Stimulated activated CD8-positive, alpha-beta memory T cell treated with anti-CD3 and anti-CD28 coated beads, Interleukin-2, amount 100 ng/mL, for 1 hour (primary cell): ENCODE measurements around the gene BFSP1.
A peak's percentile ranks its signal among the peaks of the same experiment; 100 is the strongest.

Experiments
- DNase-seq, 2 donors: peaks; one replicate each; pipeline ENCODE4 v3.0.0-alpha.2; 2020; ENCODE audit warnings: low read depth in 2 of 2

Gene BFSP1

DNA sequence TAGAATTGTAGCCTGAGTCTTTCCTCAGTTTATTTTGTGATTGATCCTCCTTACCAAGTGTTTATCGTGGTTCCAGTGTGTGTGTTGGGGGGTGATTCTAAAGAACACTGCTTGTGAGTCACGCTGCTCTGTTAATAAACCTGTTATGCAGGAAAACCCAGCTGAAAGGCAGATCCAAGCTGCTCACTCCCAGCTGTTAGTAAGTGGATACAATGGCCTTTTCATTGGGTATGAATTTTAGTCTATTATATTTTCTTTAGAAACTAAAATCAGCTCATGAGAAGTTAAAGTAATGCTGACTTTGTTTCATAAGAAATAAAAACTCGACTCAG lies 26.5 kb upstream of the BFSP1 start:
- no peak for DNase-seq

GRCh38 chr20:17556837-17557674 lies 25.9 kb upstream of the BFSP1 start:
- no peak for DNase-seq

GRCh38 chr20:17555106-17555505 lies 23.9 kb upstream of the BFSP1 start:
- no peak for DNase-seq

GRCh38 chr20:17549131-17549530 lies 18.0 kb upstream of the BFSP1 start:
- no peak for DNase-seq

DNA sequence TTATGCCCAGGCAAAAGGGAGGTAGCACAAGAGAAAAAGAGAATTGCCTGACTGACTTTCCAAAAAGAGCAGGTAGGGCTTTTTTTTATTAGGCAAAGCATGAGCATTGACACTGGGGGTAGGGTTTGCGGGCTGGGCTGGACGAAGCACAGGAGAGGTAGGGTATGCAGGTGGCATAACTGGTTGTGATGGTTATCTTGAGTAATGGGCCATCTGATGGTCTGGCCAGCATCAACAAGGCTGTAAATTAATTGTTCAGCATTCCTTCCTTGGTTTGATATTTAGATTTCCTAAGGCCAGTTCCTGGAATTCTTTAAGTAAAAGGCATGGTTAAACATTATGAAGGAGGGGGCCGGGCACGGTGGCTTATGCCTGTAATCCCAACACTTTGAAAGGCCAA lies 13.9 kb upstream of the BFSP1 start:
- no peak for DNase-seq

DNA sequence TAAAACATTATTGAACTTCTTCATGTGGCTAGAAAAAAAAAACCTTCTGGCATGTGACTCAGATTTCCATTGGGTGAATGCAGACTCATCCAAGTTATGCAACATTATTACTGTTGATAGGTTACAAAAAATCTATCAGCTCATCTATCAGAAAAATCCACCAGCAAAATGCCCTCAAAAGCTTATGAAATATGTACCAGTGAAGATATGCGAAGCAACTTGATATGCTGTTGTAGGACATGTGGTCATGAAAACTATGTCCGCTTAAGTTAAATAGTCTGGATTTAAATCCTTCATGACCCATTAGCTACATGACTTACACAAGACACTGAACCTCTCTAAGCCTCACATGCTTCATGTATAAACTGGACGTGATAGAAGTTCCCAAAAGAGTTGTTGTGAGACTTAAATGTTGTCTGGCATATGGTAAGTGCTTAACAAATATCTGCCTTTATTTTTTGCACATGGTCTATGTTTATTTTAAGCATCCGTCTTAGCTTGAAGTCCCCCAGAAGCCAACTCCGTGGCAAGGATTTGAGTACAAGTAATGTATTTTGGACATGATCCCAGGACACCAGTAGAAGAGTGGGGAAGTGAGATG lies 12.5 kb upstream of the BFSP1 start:
- DNase-seq: no peak

DNA sequence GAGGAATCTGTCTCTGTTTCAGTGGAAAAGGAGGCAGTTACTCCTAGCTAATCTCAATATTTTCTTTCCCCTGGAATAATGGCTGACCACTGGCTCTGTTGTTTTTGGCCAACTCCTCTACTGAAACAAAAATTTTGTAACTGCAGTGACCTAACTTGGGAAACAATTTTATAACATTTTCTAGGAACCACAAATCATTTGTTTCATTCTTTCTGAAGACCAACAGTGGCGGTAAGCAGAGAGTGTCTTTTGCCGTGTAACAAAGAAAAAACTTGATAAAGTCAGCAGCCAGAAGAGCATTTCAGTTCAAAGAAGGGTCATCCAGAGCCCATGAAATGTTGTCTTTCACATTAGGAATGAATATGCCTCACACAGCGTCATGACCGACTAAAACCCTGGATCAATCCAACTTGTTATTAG lies 11.8 kb upstream of the BFSP1 start:
- no peak for DNase-seq

DNA sequence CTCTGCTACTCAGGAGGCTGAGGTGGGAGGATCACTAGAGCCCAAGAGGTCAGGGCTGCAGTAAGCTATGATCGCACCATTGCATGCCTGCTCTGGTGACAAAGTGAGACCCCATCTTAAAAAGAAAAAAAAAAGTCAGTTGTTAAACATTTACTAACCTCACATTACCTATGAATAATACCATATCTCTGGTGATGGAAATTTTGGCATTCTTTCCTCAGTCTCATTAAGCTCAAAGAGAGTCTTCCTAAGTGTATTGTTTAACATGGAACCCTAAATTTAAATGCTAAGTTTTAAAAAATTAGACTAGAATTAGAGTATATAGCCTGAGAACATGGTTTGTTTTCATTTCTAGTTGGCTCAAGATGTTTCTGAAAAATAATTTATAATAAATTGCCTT lies 11.3 kb upstream of the BFSP1 start:
- DNase-seq: no peak

- no peak for DNase-seq
Measured at GRCh38 chr20:17541996-17542395, 10.8 kb upstream of the BFSP1 start.

- no peak for DNase-seq
Measured at GRCh38 chr20:17541596-17541995, 10.4 kb upstream of the BFSP1 start.

DNA sequence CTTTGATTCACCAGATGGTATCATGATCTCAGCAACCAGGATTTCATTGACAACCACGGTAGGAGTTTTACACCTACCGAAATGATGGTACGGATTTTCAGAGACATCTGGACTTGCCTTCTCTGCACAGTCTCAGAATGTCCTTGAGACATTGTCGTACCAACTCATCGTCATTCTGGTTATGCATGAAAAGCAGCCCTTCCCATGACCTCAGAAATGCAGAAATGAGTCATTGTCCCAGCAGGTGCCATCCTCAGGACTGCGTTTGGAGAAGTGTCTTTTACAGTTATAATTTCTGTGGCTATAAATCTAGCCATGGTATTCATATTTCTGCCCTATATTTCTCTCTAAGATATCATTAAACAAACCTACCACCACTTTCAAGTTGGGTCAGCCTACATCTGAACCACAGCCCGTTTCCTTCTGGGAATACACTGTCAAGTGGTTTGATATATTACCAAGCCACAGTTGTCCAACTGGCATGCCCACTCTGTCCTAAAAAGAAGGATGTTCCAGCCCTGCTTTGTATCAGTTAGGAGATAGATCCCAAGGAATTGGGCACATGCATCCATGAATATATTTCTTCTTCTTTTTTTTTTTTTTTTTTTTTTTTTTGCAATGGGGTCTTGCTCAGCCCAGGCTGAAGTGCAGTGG lies 7.5 kb upstream of the BFSP1 start:
- no peak for DNase-seq

DNA sequence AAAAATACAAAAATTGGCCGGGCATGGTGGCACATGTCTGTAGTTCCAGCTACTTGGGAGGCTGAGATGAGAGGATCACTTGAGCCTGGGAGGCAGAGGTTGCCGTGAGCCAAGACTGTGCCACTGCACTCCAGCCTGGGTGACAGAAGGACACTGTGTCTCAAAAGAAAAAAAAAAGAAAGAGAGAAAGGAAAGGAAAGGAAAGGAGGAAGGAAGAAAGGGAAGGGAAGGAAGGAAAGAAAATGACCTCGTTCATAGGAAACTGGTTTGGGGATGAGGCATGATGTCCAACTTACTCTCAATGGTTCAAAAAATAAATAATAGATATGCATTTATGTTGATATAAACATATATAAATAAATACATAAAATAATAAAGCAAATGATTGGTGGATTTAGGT lies 6.8 kb upstream of the BFSP1 start:
- no peak for DNase-seq

- DNase-seq: peak; percentile 22 to 36
Measured at GRCh38 chr20:17536944-17537444, 5.8 kb upstream of the BFSP1 start.

GRCh38 chr20:17534077-17534476 lies 2.9 kb upstream of the BFSP1 start:
- DNase-seq: no peak

DNA sequence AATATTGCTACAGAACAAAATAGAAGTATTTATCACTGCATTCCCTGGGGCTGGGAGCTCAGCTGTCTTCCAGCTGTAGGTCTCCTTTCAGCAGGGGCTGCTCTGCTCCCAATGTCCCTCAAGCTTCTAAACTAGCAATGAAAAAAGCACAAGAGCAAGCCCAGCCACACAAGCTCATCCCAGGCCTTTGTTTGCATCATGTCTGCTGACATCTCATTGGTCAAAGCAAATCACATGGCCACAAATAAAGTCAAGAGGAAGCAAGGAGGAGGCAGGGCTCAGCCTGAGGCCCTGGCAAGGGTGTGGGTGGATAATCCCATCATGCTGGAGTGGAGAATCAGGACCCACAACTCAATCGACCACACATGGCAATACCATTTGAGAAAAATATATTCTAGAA lies 2.2 kb upstream of the BFSP1 start:
- no peak for DNase-seq

- no peak for DNase-seq
Measured at GRCh38 chr20:17531665-17532025, 466 bp upstream of the BFSP1 start.

- DNase-seq: no peak
Measured at GRCh38 chr20:17530153-17530552, 1.0 kb downstream of the BFSP1 start.

DNA sequence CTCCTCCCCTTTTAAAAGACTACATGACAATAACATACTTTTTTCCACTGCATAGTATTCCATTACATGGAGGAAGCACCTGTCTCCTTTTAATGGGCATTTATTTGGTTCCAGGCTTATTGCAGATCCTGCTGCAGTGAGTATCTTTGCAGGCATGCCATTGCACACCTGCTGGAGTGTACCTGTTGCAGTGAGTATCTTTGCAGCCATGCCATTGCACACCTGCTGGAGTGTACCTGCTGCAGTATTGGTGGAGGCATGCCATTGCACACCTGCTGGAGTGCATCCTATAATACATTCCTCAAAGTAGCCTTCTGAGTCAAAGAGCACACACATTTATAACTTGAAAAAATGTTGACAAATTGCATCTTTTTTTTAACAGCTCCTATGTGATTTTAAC lies 1.6 kb downstream of the BFSP1 start:
- DNase-seq: no peak

DNA sequence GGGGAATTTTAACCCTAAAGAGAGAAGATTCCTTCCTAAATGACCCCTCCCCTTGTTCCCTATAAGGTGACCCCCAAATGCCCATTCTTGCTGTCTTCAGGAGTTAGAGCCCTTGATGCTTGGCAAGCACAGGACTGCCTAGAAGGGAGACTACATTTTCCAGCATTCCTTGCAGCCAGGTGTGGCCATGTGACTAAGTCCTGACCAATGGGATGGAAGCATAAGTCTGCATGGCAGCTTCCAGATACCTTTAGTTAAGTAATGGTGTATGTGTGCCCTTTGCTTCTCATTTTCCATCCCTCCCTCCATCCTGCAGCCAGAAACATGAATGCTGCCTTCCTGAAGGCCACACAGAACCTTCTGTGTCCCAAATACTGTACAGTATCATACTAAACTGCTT lies 5.5 kb downstream of the BFSP1 start:
- DNase-seq: no peak

- DNase-seq: no peak
Measured at GRCh38 chr20:17525132-17525531, 6.0 kb downstream of the BFSP1 start.

- no peak for DNase-seq
Measured at GRCh38 chr20:17524560-17524959, 6.6 kb downstream of the BFSP1 start.

DNA sequence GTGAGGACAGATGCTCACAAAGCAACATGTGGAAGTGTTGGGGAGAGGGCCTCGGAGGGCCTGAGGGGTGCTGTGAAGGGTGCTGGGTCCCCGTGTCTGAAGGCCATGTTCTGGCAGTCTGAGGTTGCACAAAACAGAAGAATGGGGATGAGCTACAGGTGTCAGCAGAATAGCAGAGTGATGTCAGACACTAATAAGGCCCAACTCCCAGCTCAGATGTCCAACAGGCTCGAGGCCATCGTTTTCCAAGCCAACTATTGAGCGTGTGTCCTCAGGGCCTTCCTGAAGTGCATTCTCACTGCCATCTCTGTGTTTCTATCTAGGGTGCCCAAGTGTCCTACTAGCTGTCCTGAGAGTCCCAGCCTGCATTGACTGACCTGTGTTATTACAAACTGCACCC lies 7.9 kb downstream of the BFSP1 start:
- DNase-seq: no peak

- DNase-seq: no peak
Measured at GRCh38 chr20:17522528-17522927, 8.7 kb downstream of the BFSP1 start.
